Fibroblast of lung (primary cell): ENCODE measurements around the gene OOSP4B. TPM values are rescaled to one million over a fixed set of nuclear protein-coding genes. Genes with fewer than 3 reads are reported as not detected.
"Not testable (repeated sequence)": the region's sequence is repeated elsewhere in the genome, so short reads cannot be mapped to it uniquely, and the experiment has no call there.

Experiments
- DNase-seq, 2 donors: peaks; one replicate each; pipeline versions ENCODE4 v3.0.0 to v3.0.0-alpha.2; 2010; ENCODE audit warnings: low read depth in 2 of 2
- H2AFZ ChIP-seq: 2 replicates; pipeline ENCODE4 v1.5.1; 2012; ENCODE audit warnings: low read length, control low read depth, inconsistent platforms
- H3K27ac ChIP-seq: 2 replicates; pipeline ENCODE4 v1.5.1; 2011; ENCODE audit warnings: low read length, control low read depth; ENCODE audit not compliant: insufficient read depth
- H3K27me3 ChIP-seq: 2 replicates; pipeline ENCODE4 v1.5.1; 2011; ENCODE audit warnings: mild to moderate bottlenecking, low read length; ENCODE audit not compliant: control insufficient read depth, insufficient read depth
- H3K36me3 ChIP-seq: 2 replicates; pipeline ENCODE4 v1.5.1; 2011; ENCODE audit warnings: low read length; ENCODE audit not compliant: control insufficient read depth, insufficient read depth
- H3K4me1 ChIP-seq: 2 replicates; pipeline ENCODE4 v1.5.1; 2011; ENCODE audit warnings: low read length; ENCODE audit not compliant: control insufficient read depth, insufficient read depth; ENCODE audit errors: extremely low read depth
- H3K4me2 ChIP-seq: 2 replicates; pipeline ENCODE4 v1.5.1; 2011; ENCODE audit warnings: low read length, control low read depth; ENCODE audit not compliant: insufficient read depth; ENCODE audit errors: extremely low read depth
- H3K4me3 ChIP-seq, 4 experiments: fragments of 200-600 bp in 1 of 4; sonication (generic) in 1 of 4; replicated peaks in 1 of 4; 2 replicates each; pipeline ENCODE4 v1.5.1; 2011 to 2016; ENCODE audit warnings: low read length in 4 of 4, low read depth in 3 of 4, mild to moderate bottlenecking in 3 of 4, control low read depth in 2 of 4, inconsistent platforms in 1 of 4, mixed read lengths in 1 of 4; ENCODE audit not compliant: insufficient read depth in 1 of 4; ENCODE audit errors: control extremely low read depth in 1 of 4
- H3K79me2 ChIP-seq: 2 replicates; pipeline ENCODE4 v1.5.1; 2012; ENCODE audit warnings: mild to moderate bottlenecking, low read length, inconsistent platforms; ENCODE audit not compliant: control insufficient read depth, insufficient read depth
- H3K9ac ChIP-seq: 2 replicates; pipeline ENCODE4 v1.5.1; 2011; ENCODE audit warnings: mild to moderate bottlenecking, low read length, control low read depth; ENCODE audit not compliant: insufficient read depth
- H3K9me3 ChIP-seq: 2 replicates; pipeline ENCODE4 v1.5.1; 2012; ENCODE audit warnings: low read depth, low read length; ENCODE audit not compliant: control insufficient read depth, insufficient read depth
- H4K20me1 ChIP-seq: 2 replicates; pipeline ENCODE4 v1.5.1; 2011; ENCODE audit warnings: low read length; ENCODE audit not compliant: control insufficient read depth, insufficient read depth; ENCODE audit errors: extremely low read depth
- EZH2 ChIP-seq: IDR thresholded peaks from 2 replicates; pipeline ENCODE4 v1.5.1; 2012; ENCODE audit warnings: low read length, control low read depth, mild to moderate bottlenecking; ENCODE audit errors: missing control alignments
- polyA plus RNA-seq, 2 donors: library from polyadenylated mRNA; depleted of rRNA in 1 of 2; stranded (reverse) in 1 of 2; unstranded in 1 of 2; fragments of >200 nt; gene quantifications; 2 replicates each; pipeline ENCODE4 v1.2.1, GENCODE V29; 2011 to 2012; ENCODE audit warnings: missing spikeins in 1 of 2
- total RNA-seq: library from RNA; depleted of rRNA; stranded (reverse); fragments of >200 nt; gene quantifications from 2 replicates; pipeline ENCODE4 v1.2.1, GENCODE V29; 2014
- TF ChIP-seq, protein P1 (sequence below), 2 donors: IDR thresholded peaks in 1 of 2; conservative IDR thresholded peaks in 1 of 2; 1 replicate in 1 of 2; 2 replicates in 1 of 2; pipeline ENCODE4 v1.5.1; 2011 to 2012; ENCODE audit warnings: low read length in 2 of 2, control low read depth in 1 of 2, inconsistent platforms in 1 of 2, low read depth in 1 of 2, mild to moderate bottlenecking in 1 of 2

The OOSP4B gene
- total and polyA plus RNA-seq, 2 donors (not counting 1 experiment from before 2014, with no cell fraction given) = not detected

DNA sequence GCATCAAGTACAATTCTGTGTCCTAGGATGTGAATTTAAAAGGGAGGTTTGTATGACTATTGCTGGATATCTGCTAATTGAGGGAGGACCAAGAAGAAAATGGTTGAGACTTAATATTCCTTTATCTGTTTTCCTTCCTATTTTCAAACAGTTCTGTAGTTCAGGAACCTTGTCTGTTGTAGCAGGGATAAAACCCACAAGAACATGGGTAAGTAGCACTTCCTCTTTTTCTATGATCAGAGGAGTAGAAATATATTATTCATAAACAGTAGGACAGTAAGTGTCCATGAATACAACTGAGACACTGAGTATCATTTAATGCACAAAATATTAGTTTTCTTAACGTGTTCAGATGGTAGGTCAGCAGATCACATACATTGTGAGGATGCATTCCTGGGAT, 47.1 kb downstream of the OOSP4B start:
- DNase-seq = no peak
- Histone ChIP-seq H3K4me2 (no peak overlapping the region), H3K27ac (no peak overlapping the region), H2AFZ (no peak overlapping the region), H3K4me3 (no peak overlapping the region), H3K36me3 (no peaks in the 10 kb centered on the region), H3K9ac (no peak overlapping the region), H3K27me3 (no peaks in the 10 kb centered on the region), H3K9me3 (no peaks in the 10 kb centered on the region), H3K79me2 (no peaks in the 10 kb centered on the region), H3K4me1 (no peaks in the 10 kb centered on the region), H4K20me1 (no peaks in the 10 kb centered on the region)
- TF ChIP-seq, protein P1, sequence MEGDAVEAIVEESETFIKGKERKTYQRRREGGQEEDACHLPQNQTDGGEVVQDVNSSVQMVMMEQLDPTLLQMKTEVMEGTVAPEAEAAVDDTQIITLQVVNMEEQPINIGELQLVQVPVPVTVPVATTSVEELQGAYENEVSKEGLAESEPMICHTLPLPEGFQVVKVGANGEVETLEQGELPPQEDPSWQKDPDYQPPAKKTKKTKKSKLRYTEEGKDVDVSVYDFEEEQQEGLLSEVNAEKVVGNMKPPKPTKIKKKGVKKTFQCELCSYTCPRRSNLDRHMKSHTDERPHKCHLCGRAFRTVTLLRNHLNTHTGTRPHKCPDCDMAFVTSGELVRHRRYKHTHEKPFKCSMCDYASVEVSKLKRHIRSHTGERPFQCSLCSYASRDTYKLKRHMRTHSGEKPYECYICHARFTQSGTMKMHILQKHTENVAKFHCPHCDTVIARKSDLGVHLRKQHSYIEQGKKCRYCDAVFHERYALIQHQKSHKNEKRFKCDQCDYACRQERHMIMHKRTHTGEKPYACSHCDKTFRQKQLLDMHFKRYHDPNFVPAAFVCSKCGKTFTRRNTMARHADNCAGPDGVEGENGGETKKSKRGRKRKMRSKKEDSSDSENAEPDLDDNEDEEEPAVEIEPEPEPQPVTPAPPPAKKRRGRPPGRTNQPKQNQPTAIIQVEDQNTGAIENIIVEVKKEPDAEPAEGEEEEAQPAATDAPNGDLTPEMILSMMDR (conservative IDR thresholded peaks at IDR 0.05 in 1 of 2, IDR thresholded peaks at IDR 0.05 in 1 of 2; ENCODE audit: low read depth in 1 of 2, low read length in 2 of 2) = no peak
- no peak for TF ChIP-seq EZH2

DNA sequence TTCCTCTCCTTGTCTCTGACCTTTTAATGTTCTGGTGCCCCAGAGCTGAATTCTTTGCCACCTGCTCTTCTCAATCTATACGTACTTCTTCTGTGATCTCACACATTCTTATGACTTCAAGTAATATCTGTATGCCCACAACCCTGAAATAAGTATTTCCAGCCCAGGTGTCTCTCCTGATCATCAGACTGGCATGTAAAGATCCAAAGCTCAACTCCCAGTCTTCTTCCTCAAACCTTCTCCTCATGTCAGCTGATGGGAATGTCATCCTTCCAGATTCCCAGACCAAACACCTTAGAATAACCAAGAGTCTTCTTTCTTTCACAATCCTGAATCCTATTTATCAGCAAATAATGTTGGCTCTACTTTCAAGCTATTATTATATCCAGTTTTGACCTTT, 48.8 kb downstream of the OOSP4B start:
- Histone ChIP-seq H3K36me3 (no peaks in the 10 kb centered on the region), H3K9me3 (no peaks in the 10 kb centered on the region)
- TF ChIP-seq EZH2 = no peak
- TF ChIP-seq, protein P1 (conservative IDR thresholded peaks at IDR 0.05 in 1 of 2, IDR thresholded peaks at IDR 0.05 in 1 of 2; ENCODE audit: low read depth in 1 of 2, low read length in 2 of 2) = no peak

GRCh38 chr11:60069450-60069849, 52.5 kb downstream of the OOSP4B start:
- Histone ChIP-seq H3K4me3 (no peak overlapping the region), H3K27me3 (no peaks in the 10 kb centered on the region), H2AFZ (no peak overlapping the region), H3K9ac (no peak overlapping the region), H3K4me1 (no peaks in the 10 kb centered on the region), H3K36me3 (no peaks in the 10 kb centered on the region), H3K79me2 (no peaks in the 10 kb centered on the region), H3K9me3 (no peaks in the 10 kb centered on the region), H3K4me2 (no peak overlapping the region), H4K20me1 (no peaks in the 10 kb centered on the region), H3K27ac (no peak overlapping the region)
- DNase-seq = no peak
- TF ChIP-seq EZH2 = no peak
- TF ChIP-seq, protein P1 (conservative IDR thresholded peaks at IDR 0.05 in 1 of 2, IDR thresholded peaks at IDR 0.05 in 1 of 2; ENCODE audit: low read depth in 1 of 2, low read length in 2 of 2) = no peak

More for the DNA sequence above, 48.8 kb downstream of the OOSP4B start:
- H3K27me3 ChIP-seq = no peaks in the 10 kb centered on the region
- H3K4me3 ChIP-seq = no peak overlapping the region
- H3K4me1 ChIP-seq = no peaks in the 10 kb centered on the region
- no peak overlapping the region for H2AFZ ChIP-seq
- no peak overlapping the region for H3K9ac ChIP-seq
- no peak overlapping the region for H3K27ac ChIP-seq
- H3K79me2 ChIP-seq = no peaks in the 10 kb centered on the region
- H3K4me2 ChIP-seq = no peak overlapping the region
- DNase-seq = no peak
- no peaks in the 10 kb centered on the region for H4K20me1 ChIP-seq

DNA sequence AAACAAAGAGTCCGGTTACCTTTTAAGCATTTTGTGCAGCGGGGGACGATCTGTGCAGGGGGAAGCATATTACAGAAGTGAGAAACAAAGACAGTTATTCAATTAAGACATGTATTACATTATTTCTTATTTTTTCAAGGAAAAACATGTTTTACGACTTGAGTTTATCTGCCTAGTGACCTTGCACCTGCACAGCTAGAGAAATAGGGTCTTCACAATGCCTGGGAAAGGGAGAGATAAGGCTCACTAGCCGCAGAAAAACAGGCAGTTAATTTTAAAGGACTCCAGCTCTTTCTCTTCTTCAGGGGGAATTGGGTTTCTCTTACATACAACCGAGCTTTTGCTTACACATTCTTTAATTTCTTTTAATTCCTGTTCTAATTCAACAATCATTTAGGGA, 54.7 kb downstream of the OOSP4B start:
- H4K20me1 ChIP-seq, H3K27me3 ChIP-seq, H3K4me2 ChIP-seq, H3K9ac ChIP-seq, H2AFZ ChIP-seq, H3K79me2 ChIP-seq, DNase-seq, H3K36me3 ChIP-seq, H3K27ac ChIP-seq, H3K4me1 ChIP-seq, H3K9me3 ChIP-seq, H3K4me3 ChIP-seq: not testable (repeated sequence)
